GM21529 (cell line): ENCODE measurements around the gene AJUBA.
"Not testable (repeated sequence)": the region's sequence is repeated elsewhere in the genome, so short reads cannot be mapped to it uniquely, and the experiment has no call there.

Source experiments
- ATAC-seq: cut with Tn5 transposase; IDR thresholded peaks from one replicate; pipeline ENCODE4 v1.9.1; 2021; ENCODE audit not compliant: unreplicated experiment

The AJUBA gene

DNA sequence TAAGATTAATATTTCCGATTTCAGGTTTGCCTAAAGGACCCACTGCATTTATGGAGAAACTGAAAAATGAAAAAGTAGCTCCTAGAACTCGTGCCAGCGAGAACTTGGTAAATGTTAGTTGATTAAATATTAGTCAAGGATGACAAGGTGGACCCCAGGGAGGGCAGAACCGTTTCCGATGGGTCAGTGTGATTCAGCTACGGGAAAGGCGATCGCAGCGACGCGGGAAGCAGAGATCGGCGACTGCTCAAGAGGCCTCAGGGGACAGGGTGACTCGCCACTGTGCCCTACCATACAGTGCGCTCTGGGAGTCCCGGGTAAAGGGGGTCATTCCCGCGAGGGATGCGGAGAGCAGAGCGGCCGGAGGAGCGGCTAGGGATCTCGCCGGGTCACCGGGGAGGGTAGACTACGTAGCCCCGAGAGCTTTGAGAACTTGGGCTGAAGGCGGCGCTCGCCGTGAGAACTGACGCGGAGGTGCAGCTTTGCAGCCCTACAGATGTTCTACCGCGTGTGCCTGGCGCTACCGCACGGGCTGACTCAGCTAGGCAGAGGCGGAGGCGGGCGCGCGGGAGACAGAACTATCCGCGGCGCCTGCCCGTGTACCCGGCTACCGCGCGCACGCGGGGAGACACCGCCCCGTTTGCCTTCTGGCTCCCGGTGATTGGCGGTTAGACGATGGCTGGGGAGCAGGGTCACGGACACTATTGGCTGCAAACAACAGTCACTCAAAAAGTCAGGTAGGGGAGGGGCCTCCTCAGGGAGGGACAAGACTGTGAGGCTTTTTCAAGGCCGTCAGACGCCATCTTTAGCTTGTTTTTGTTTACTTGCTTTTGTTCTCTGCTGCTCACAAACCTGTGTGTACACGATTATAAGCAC lies 24.4 kb upstream of the AJUBA start:
- ATAC-seq: peak; percentile 96

DNA sequence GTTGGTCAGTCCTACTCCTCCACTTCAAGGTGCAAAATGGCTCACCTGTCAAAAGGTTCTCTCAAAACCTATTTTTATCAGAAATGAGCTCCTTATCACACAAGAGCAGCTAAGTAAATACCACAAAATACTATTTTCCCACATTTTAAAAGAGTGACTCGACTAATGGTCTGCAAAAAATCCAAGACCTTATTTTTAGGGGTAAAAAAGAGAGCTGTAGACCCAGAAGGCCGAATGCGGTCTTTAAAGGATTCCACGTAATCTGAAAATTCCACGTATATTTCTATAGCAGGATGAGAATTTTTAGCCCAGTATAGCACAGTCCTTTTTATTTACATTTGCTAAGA lies 23.8 kb upstream of the AJUBA start:
- no peak for ATAC-seq

DNA sequence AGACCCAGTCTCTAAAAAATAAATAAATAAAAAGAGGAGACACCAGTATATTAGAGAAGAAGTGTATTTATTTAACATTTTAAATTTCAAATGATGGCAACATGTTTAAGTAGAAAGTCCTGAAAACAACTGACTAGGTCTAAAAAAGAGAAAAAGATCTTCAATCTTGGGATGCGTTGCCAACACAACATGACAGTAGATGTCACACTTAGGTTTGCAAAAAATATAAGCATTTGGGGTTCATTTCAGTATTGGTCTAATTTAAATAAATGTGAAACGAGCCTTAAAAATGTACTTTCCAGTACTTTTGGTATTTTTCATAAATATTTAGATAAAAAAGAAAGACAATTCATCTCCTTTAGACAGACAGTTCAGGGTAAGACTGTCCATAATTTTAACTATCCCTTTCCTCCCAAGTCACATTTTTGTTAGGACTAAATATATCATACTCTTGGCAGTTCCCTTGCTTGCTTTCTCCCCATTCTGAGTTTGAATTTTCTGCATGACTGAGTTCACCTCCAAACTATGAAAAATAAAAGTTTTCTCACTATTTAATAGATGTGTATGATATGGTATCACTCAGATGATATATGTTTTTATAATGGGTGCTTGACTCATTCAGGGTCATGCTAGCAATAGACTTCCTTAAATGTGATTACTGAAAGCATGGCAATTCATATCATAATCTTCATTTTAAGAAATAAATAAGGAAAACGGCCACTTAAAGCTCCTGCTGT lies 23.3 kb upstream of the AJUBA start:
- no peak for ATAC-seq

DNA sequence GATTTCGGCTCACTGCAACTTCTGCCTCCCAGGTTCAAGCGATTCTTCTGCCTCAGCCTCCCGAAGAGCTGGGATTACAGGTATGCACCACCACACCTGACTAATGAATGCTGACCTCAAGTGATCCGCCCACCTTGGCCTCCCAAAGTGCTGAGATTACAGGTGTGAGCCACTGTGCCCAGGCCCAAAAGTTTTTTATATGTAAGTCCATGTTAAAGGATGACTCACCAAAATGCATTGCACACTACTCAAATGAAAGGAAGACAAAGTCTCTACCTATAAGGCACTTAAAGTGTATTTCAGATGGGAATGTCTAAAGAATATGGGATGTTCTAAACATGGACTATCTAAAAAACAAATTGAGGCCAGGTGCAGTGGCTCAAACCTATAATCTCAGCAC lies 21.9 kb upstream of the AJUBA start:
- ATAC-seq: not testable (repeated sequence)

DNA sequence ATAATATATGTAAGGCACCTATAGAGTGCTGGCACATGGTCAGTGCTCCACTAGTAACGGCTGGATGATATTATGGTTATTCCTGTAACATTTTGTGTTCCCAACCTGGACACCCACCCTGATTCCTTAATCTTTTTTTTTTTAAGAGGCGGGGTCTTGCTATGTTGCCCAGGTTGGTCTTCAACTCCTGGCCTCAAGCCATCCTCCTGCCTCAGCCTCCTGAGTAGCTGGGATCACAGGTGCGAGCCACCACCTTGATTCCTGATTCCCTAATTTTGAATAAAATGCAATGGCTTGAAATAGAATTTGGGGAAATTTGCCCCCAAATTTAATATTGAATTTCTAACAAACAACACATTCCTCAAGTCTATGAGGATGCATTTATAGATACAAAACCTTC lies 20.2 kb upstream of the AJUBA start:
- ATAC-seq: no peak

DNA sequence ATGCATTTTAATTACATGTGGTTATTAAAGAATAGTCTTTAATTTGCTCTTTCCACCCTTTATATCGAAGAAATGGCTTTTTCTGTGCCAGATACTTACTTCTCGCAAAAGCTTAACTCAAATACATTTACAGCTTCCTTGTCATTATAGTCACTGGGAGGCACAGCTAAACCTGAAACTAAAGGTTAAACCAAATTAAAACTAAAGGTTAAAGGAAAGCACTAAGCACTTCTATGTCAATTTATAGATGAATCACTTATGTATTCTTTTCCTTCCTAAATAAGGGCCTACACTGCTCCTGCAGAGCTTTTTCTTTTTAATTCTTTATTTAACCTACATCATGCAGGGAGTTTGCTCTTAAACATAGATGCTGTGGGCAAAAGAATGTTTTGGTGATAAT lies 18.5 kb upstream of the AJUBA start:
- no peak for ATAC-seq

DNA sequence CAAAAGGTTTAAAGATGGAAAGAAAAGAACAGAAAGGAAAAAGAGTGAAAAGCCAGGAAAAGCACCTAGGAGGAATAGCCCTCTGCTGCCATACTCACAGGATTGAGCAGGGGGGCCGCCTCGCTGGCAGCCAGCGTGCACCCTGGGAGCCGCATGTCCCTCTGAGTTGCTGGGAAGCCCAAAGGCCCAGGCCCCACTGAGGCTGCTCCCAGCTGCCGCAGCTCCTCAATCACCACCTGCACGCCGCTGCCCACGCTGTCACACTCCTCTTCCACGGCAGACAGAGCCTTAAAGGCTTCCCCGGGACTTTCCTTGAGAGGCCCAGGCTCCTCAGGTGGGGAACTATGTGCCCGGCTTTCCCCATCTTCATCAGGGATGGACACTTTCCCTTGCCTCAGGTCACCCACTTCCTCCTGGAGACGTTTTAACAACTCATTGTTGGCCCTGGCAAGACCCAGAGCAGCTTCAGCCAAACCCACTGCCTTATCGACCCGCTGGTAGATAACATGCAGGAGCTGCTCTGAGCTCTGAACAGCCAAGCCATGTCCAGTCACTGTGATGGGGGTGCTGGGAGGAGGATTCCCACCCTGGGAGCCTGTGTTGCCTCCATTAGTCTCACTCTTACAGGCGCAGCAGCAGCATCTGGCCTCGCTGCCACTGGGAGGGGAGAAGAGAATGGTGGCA lies 16.1 kb upstream of the AJUBA start:
- no peak for ATAC-seq

DNA sequence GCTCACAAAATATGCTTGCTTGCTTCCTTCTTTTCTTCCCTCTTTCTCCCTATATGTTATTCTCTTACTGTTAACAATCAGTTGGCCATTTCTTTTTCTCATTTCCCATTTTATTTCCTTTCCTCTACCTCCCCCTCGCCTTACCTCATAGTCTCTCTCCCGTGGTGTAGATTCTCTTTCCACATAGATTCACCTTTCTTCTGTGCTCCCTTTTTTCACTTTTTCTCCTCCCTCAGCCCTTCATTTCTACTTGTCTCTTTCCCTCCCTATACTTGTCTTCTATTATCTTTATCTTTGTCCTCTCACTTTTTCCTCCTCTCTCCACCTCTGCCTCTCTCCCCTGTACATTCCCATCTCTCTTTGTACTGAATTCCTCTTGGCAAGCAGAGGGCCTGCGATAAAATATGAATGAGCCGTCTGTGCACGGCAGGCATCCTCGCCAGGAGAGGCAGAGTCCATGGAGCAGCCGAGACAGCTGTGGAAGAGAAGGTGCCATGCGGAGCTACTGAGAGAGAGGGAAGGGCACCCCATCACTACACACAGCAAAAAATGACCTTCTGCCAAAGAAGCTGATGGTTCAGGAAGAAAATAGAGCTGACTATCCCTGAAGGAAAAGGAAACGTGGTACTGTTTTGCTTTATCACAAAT lies 15.4 kb upstream of the AJUBA start:
- no peak for ATAC-seq

DNA sequence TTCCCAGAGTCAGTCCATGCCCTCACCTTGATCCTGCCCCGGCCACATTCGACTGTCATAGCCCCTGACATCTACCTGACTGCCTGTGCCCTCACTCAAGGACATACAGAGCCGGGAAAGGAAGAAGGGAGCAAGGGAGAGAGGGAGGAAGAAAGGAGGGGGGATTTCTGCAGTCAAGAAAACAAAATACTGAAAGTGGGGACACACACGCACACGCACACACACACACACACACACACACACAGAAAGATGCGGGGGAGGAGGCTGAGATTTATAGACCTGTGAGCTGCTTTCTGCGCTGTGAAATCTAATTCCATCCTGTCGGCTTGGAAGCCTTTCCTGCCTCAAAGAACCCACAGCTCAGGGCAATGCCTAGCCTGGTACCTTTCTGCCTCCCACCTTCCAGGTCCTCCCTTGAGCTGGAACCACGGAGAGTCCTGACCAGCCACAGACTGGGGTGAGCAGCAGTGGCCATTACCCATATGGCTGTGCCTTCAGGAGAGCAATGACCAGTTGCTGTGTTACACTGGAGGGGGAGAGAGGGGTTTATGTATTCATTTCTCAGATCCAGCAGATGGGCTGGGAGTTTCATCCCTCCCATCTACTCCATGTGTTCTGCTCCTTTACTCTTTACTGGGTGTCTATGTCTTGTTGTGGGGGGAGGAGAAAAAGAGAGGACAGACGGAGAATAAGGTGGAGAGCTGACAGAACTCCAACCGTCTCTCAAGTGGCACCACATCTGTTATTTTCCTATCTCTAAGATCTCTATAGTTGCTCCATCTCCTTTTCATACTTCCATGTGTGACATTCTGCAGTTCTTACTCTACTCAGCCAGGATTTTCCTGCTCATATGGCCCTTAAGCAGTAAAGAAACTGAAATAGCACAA lies 14.7 kb upstream of the AJUBA start:
- no peak for ATAC-seq

DNA sequence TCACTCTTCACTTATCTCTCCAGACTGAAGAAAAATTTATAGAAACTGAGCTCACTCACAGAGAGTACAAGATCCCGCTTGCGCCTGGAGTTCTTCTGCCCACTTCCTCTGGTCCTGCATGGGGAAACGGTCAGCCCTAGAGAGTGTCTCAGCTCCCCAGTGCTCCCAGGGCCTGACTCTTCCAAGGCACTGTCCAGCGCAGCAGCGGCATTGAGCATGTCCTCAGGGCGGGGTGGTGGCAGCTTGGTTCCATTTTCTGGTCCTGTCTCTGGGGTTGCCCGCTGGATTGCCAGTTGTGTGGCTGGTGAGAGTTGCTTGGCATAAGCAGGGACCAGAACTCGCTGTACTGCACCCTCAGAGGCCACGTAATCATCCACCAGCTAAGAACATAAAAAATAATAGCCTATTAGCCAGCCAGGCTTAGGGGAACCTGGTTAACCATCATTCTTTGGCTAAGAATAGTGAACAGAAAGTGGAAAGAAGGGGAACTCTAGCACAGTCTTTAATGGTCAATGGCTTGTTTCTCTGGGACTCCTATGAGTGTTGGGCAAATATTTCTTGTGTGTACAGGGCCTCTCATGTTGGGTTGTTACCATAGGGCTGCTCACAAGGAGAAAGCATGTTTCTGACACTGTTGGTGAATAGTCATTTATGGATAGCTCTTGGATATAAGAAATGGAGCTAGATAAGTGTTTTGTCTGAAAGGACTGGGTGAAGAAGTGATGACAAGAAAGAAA lies 13.7 kb upstream of the AJUBA start:
- ATAC-seq: no peak

DNA sequence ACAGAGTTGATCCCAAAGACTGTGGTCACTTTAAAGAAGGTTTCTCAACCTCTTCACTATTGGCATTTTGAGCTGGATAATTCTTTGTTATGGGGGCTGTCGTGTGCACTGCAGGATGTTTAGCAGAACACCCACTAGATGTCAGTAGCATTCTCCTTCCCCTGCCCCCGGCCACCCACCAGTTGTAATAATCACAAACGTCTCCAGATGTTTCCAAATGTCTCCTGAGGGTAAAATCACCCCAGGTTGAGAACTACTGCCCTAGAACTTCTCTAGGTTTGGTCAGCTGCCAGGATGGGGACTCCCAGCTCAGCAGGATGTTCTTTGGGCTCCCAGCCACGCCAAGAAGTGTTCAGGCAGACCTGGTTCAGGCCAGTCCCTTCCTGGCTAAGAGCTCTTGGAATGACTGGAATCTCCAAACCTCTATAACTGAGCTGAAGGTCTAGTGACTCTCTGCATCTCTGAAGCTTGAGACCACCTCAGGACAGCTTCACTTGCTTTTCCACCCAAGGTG lies 12.5 kb upstream of the AJUBA start:
- ATAC-seq: no peak

DNA sequence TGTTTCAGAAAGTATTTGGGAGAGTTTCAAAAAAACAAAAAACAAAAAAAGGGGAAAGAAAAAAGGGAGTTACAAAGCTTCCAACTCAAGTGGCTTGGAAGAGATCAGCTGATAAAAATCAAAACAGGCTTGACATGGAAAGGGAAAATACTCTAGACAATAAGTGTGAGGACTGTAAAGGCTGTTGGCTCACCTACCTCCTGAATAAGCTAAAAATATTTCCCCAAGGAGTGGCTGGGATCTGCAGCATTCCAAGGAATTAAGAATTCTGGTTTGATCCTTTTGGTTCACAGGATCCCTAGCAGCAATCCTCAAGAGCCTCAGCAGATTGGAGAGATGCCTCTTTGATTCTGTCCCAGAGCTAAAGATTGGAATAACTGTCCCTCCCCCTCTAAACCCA lies 11.2 kb upstream of the AJUBA start:
- no peak for ATAC-seq

DNA sequence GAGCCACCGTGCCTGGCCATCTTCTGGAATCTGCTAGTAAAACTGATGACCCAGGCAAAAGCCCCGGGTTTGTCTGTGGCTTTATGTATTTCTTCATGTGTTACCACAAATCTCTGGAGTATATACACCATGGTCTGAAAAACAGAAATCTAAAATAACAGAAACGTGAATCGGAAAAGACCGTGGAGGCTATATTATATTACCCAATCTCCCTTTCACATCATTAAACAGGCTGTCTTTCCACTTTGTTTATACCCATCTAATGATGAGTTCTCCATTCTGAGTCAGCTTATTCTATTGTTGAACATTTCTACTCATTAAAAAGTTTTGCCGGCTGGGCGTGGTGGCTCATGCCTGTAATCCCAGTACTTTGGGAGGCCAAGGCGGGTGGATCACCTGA lies 9.5 kb upstream of the AJUBA start:
- no peak for ATAC-seq

DNA sequence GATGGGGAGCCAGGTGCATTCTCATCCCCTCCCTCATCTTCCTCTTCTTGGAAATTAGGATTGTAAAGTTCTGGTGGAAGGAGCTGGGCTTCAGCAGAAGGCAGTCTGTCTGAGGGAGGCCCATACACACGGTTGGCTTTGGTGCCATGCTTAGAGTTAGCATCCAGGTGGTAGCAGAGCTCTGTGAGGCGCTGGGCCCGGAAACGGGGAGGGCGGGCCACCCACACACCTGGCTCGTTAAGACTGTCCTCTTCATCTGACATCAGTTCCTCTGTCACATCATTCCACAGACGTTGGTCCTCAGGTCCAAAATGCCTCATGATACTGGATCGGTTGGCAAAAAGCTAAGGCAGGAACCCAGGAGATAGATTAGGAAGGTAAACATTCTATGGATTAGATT lies 4.9 kb upstream of the AJUBA start:
- ATAC-seq: no peak

DNA sequence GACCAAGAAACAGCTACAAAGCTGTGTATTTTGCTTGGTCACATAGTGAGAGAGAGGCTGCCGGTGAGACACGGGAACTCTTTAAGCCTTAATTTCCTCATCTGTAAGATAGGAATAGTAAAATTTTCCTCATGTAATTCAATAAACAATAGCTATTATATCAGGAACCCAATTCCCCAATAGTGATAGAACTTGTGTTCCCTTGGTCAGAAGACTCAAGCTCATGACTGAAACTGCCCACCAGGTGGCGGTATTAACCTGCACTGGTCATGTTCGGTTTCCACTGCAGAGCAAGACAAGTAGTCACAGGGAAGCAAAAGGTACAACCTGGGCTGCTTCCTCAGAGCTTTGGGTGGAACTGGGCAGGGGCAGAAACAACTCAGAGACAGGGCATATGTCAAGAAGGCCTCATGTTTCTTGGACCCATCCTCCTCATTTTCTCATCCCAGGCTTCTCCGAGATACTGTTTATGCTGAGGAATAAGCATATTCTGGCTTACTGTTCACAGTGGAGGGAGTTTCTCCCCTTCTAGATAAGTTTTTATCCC lies 4.2 kb upstream of the AJUBA start:
- ATAC-seq: no peak

DNA sequence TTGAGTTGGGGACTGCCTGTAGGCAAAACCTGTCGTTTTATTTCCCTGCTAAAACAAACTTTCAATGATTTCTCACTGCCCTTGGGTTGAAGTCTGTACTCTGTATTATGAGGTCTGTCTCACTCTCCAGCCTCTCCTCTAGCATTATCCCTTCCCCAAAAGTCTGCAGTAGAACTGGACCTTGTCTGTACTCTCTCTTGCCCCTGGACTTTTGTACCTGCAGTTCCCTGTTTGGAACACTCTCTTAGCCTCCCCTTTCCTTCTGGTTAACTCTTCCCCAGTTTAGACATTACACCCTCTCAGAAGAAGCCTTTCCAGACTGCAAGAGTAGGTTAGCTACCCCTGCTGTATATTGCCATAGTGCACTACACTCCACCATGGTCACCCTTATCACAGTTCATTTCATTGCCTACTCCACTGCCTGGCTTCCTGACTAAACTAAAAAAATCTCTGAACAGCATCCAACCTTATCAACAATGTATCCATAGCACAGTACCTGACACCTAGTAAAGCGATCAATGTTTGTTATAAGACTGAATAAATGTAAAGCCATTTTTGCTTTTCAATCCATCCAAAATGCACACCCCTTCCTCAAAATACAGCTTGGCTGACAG lies 3.6 kb upstream of the AJUBA start:
- no peak for ATAC-seq

DNA sequence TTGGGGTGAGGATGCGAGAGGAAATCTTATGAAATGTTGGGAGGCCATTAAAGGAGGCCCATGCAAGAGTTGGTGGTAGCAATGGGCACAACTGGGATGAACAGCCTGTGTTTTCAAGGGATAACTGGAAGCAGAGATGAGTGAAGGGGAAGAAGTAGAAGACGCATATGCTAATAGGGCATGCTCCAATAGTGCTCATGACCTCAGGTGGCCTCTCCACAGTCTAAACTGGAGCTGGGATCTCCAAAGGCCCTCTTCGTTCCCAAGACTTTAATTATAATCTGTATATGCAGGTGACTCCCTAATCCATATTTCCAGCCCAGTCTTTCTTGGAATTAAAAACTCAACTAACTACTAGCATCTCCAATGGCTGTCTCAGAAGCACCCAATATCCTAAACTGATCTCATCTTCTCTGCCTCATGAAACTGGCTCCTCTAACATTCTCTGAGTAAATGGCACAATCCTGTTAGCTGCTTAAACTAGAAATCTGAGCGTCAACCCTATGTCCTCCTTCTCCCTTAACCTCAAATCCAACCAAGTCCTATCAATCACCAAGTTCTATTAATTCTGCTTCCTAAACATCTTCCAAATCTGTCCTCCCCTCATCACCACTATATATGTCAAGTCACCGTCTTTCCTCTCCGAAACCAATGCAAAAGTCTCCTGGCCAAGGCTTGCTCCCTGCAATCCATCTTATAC lies 2.8 kb upstream of the AJUBA start:
- ATAC-seq: no peak

DNA sequence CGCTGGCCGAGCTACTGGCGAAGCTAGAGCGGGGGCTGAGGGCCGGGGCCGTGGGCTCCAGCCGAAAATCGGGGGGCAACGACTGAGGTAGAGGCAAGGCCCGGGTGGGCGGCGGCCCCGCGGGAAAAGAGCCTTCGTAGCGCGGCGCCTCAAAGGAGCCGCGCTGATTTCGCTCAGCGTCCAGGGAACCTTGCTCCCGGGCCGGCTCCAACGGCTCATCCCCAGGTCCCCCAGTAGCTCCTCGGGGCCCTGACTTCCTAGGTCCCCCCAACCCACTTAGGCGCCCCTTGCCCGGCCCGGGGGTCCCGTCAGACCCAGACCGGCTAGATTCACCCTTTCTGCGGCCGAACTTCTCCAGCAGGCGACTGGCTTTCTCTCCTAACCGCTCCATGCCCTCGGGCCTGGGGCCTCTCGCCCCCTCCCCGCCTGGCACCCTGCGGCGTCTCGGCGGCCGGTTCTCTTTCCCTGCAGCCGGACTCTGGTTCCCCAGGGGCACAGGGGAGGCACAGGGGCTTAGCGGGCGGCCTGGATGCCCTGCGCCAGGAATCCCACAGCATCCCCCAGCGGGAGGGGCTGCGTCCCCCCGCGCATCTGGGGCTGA lies 375 bp downstream of the AJUBA start:
- peak; percentile 6 for ATAC-seq
